K562 (cell line): ENCODE measurements around the gene GCNA. TPM values are rescaled to one million over a fixed set of nuclear protein-coding genes. Genes with fewer than 3 reads are reported as not detected.

Source experiments
- ATAC-seq: fragments of 200-7000 bp; cut with Tn5 transposase; 3 replicates; pipeline ENCODE4 v1.9.1; 2020; ENCODE audit warnings: moderate library complexity
- BruUV-seq: library from RNA; stranded (reverse); fragments of 400-500 nt; replicated peaks from 2 replicates; lab custom pipeline; 2021; lab: Mats Ljungman, UMichigan
- CTCF ChIA-PET: fragments of 300-600 bp; formaldehyde crosslinking; extraction: SDS; loops from one replicate; lab custom pipeline; 2021; ENCODE audit warnings: low intra/inter-chr PET ratio; lab: Yijun Ruan, JAX
- POLR2A ChIA-PET: fragments of 300-600, 350-650 bp; sonication (Branson Sonifier 250); formaldehyde crosslinking; extraction: SDS; loops from one replicate; lab custom pipeline; 2021; ENCODE audit warnings: antibody characterized with exemption, inconsistent platforms; lab: Yijun Ruan, JAX
- DNase-seq, 4 experiments: peaks; one replicate each; pipeline versions ENCODE4 v3.0.0 to v3.0.0-alpha.2; 2011 to 2018; ENCODE audit warnings: low spot score in 3 of 4, mixed read lengths in 3 of 4; ENCODE audit errors: extremely low read depth in 1 of 4
- FAIRE-seq: peaks from 2 replicates; lab custom pipeline; 2011; peaks lifted over from hg19 to GRCh38; lab: Jason Lieb, UNC
- H2AFZ ChIP-seq: 2 replicates; pipeline ENCODE4 v1.6.0; 2011; ENCODE audit warnings: low read depth, low read length, control low read depth, inconsistent platforms
- H3K27ac ChIP-seq: fragments of 200-600 bp; 3 replicates; pipeline ENCODE4 v1.8.0; 2011; ENCODE audit warnings: low read depth, mild to moderate bottlenecking, control low read depth, inconsistent platforms, low read length, moderate library complexity, mixed read lengths; ENCODE audit errors: extremely low read depth
- H3K27me3 ChIP-seq, 2 experiments: fragments of 300-600 bp in 1 of 2; 2 replicates in 1 of 2; 3 replicates in 1 of 2; pipeline versions ENCODE4 v1.6.0 to v1.8.0; 2011; ENCODE audit warnings: inconsistent platforms in 2 of 2, low read length in 2 of 2, mild to moderate bottlenecking in 1 of 2, mixed read lengths in 1 of 2, moderate library complexity in 1 of 2; ENCODE audit not compliant: control insufficient read depth in 2 of 2, insufficient read depth in 2 of 2
- H3K36me3 ChIP-seq: fragments of 300-600 bp; 3 replicates; pipeline ENCODE4 v1.8.0; 2011; ENCODE audit warnings: mild to moderate bottlenecking, low read length, inconsistent platforms; ENCODE audit not compliant: control insufficient read depth, insufficient read depth
- H3K4me1 ChIP-seq, 2 experiments: fragments of 200-600 bp in 1 of 2; replicated peaks in 1 of 2; 2 replicates in 1 of 2; 3 replicates in 1 of 2; pipeline versions ENCODE4 v1.5.1 to v1.8.0; 2011; ENCODE audit warnings: inconsistent platforms in 2 of 2, low read length in 2 of 2, mild to moderate bottlenecking in 1 of 2, mixed read lengths in 1 of 2, moderate library complexity in 1 of 2; ENCODE audit not compliant: control insufficient read depth in 2 of 2, insufficient read depth in 2 of 2
- H3K4me2 ChIP-seq: 2 replicates; pipeline ENCODE4 v1.6.1; 2011; ENCODE audit warnings: low read length, control low read depth, inconsistent platforms, mixed read lengths; ENCODE audit not compliant: insufficient read depth
- H3K4me3 ChIP-seq: fragments of 200-600 bp; sonication (generic), shearing (Covaris generic); 2 replicates; pipeline ENCODE4 v1.5.1; 2016; ENCODE audit warnings: control low read depth, inconsistent platforms
- H3K79me2 ChIP-seq: fragments of 200-600 bp; 3 replicates; pipeline ENCODE4 v1.8.0; 2011; ENCODE audit warnings: low read length, inconsistent platforms; ENCODE audit not compliant: control insufficient read depth, insufficient read depth
- H3K9ac ChIP-seq, 2 experiments: 2 replicates each; pipeline versions ENCODE4 v1.6.0 to v1.6.1; 2011; ENCODE audit warnings: low read depth in 2 of 2, low read length in 2 of 2, control low read depth in 1 of 2, inconsistent platforms in 1 of 2, mild to moderate bottlenecking in 1 of 2, mixed read lengths in 1 of 2; ENCODE audit not compliant: insufficient read depth in 1 of 2
- H3K9me1 ChIP-seq: one replicate; pipeline ENCODE4 v1.6.0; 2011; ENCODE audit warnings: inconsistent platforms, mild to moderate bottlenecking, low read length, moderate library complexity; ENCODE audit not compliant: control insufficient read depth, insufficient read depth
- H3K9me3 ChIP-seq: replicated peaks from 2 replicates; pipeline ENCODE4 v1.5.1; 2011; ENCODE audit warnings: low read depth, low read length, inconsistent platforms; ENCODE audit not compliant: control insufficient read depth, insufficient read depth
- H4K20me1 ChIP-seq: replicated peaks from 2 replicates; pipeline ENCODE4 v1.6.1; 2011; ENCODE audit warnings: low read length, inconsistent platforms, mixed read lengths; ENCODE audit not compliant: control insufficient read depth, insufficient read depth
- ATF3 ChIP-seq, 2 experiments: fragments of 450-650 bp in 1 of 2; sonication (generic) in 1 of 2; formaldehyde crosslinking in 1 of 2; IDR thresholded peaks in 1 of 2; conservative IDR thresholded peaks in 1 of 2; 2 replicates each; pipeline versions ENCODE4 v1.6.1 to v1.8.1; 2016 to 2023; ENCODE audit warnings: mild to moderate bottlenecking in 2 of 2, moderate library complexity in 2 of 2, inconsistent platforms in 1 of 2, missing genetic modification reagents in 1 of 2
- GATAD2B ChIP-seq: fragments of 450-650 bp; IDR thresholded peaks from 2 replicates; pipeline ENCODE4 v1.6.1; 2017; ENCODE audit warnings: mild to moderate bottlenecking, borderline replicate concordance
- HDAC6 ChIP-seq: IDR thresholded peaks from 2 replicates; pipeline ENCODE4 v1.6.1; 2012; ENCODE audit warnings: low read depth, mild to moderate bottlenecking, control low read depth, inconsistent platforms, low read length, moderate library complexity
- MED1 ChIP-seq: sonication (generic); formaldehyde crosslinking; IDR thresholded peaks from 2 replicates; pipeline ENCODE4 v1.8.1; 2023; ENCODE audit warnings: missing genetic modification reagents, borderline replicate concordance
- REST ChIP-seq, 2 experiments: fragments of 450-650 bp; formaldehyde crosslinking in 1 of 2; IDR thresholded peaks; 2 replicates each; pipeline versions ENCODE4 v1.4.0 to v1.6.1; 2014 to 2020; ENCODE audit warnings: mild to moderate bottlenecking in 2 of 2, borderline replicate concordance in 1 of 2, low read depth in 1 of 2
- THRA ChIP-seq: fragments of 450-650 bp; IDR thresholded peaks from 2 replicates; pipeline ENCODE4 v1.6.1; 2017; ENCODE audit warnings: mild to moderate bottlenecking, moderate library complexity
- ZNF655 ChIP-seq: fragments of 250-450 bp; sonication (Bioruptor Pico); IDR thresholded peaks from 2 replicates; pipeline ENCODE4 v1.5.0; 2021
- WGBS: fragments of 100-300 bp; shearing (Covaris generic); methylation state at CpG from one replicate; pipeline ENCODE4 v1.1.6; 2016; ENCODE audit warnings: low coverage, mixed read lengths; ENCODE audit not compliant: insufficient coverage; ENCODE audit errors: missing lambda C conversion rate; 5-methylcytosine and 5-hydroxymethylcytosine counted together
- in situ Hi-C: fragments of 300-500 bp; cut with MboI; formaldehyde crosslinking; loops from 4 replicates; pipeline ENCODE4 v1.15.0; 2018; ENCODE audit warnings: inconsistent platforms, mixed read lengths
- intact Hi-C: fragments of 100-400 bp; cut with micrococcal nuclease; formaldehyde crosslinking; loops from 2 replicates; pipeline ENCODE4 v1.14.2; 2022
- polyA plus RNA-seq, 8 experiments: library from polyadenylated mRNA; depleted of rRNA in 4 of 8; stranded (reverse) in 5 of 8; unstranded in 3 of 8; fragments of >200 nt; fragmentation: Nextera tagmentation in 2 of 8; fragmentation: Illumina TruSeq in 1 of 8; extraction: Ambion mirVana in 2 of 8; extraction: Trizol in 1 of 8; gene quantifications; 2 replicates each; pipeline versions ENCODE4 v1.2.1 to v1.2.3, GENCODE V29; 2011 to 2014; ENCODE audit warnings: inconsistent platforms in 1 of 8, missing spikeins in 1 of 8
- total RNA-seq, 7 experiments: library from RNA; depleted of rRNA in 6 of 7; stranded (reverse); fragments of >200 nt in 6 of 7; fragmentation: Illumina TruSeq in 2 of 7; extraction: Trizol in 2 of 7; gene quantifications; 2 replicates each; pipeline versions ENCODE4 v1.2.1 to v1.2.3, GENCODE V29; 2011 to 2021; ENCODE audit warnings: low replicate concordance in 1 of 7

GCNA gene
- total and polyA plus RNA-seq, 9 of the 15 experiments (the other 6 are each of a cell fraction or from before 2014, with no cell fraction given) = 0.27 to 1.5 (median 0.86) TPM

GRCh38 chrX:71536285-71536684 lies 42.0 kb upstream of the GCNA start:
- intact Hi-C loops (no loop called here), in situ Hi-C loops (no loop called here)
- Histone ChIP-seq H3K9me3 (no peaks in the 10 kb centered on the region; the same call in 1 of the 2 replicates), H3K27me3 (no peaks in the 10 kb centered on the region), H3K79me2 (peaks cover 90% of the 10 kb centered on the region), H2AFZ (no peak overlapping the region), H4K20me1 (peaks cover 54% of the 10 kb centered on the region), H3K4me1 (peaks cover 3 to 33% of the 10 kb centered on the region in 2 experiments; a peak in 3 of 5 replicates), H3K4me3 (peak overlapping the region; percentile 95; the same call in 1 of the 2 replicates), H3K4me2 (peak overlapping the region; percentile 56), H3K9ac (peak overlapping the region; percentile 28 to 99; a peak in 1 of 4 replicates), H3K27ac (no peak overlapping the region), H3K36me3 (peaks cover 50% of the 10 kb centered on the region), H3K9me1 (no peaks in the 10 kb centered on the region)
- ATAC-seq = no peak
- FAIRE-seq = no peak
- no TSS peak for BruUV-seq
- ChIA-PET POLR2A (interaction anchor here (0.6 to 5.3 kb wide), 3 partner anchors 7 to 142 kb away, joined by 3 to 52 read pairs (median 4); no protein-coding TSS in a partner anchor), CTCF (no interaction called here)
- WGBS = 54% methylated on average over 5 of the region's 5 CpGs
- no peak for DNase-seq
- TF ChIP-seq MED1 (CRISPR knock-in tag) (no peak), ATF3 (IDR thresholded peaks at IDR 0.05) (no peak), ATF3 (CRISPR knock-in tag; conservative IDR thresholded peaks at IDR 0.05) (no peak), GATAD2B (no peak), ZNF655 (CRISPR knock-in tag) (no peak), HDAC6 (no peak), REST (IDR thresholded peaks at IDR 0.05; ENCODE audit: borderline replicate concordance) (no peak), REST (CRISPR knock-in tag; IDR thresholded peaks at IDR 0.05; ENCODE audit: low read depth) (no peak), THRA (no peak)
